Activated CD4-positive, alpha-beta T cell treated with anti-CD3 and anti-CD28 coated beads, Interleukin-10, Interleukin-2, amounts not matched to agents 100 ng/mL and 50 ng/mL, durations not matched to agents 16 hours and 8 hours (primary cell): ENCODE data around the gene ADORA1.

Experiments used
- DNase-seq: peaks from one replicate; pipeline ENCODE4 v3.0.0-alpha.2; 2020

The ADORA1 gene

GRCh38 chr1:203196371-203196770 is 68.8 kb downstream of the ADORA1 start:
- no peak for DNase-seq

GRCh38 chr1:203197625-203198024 is 70.1 kb downstream of the ADORA1 start:
- no peak for DNase-seq

GRCh38 chr1:203199002-203199401 is 71.5 kb downstream of the ADORA1 start:
- no peak for DNase-seq

- DNase-seq = no peak
These were observed 71.9 kb downstream of the ADORA1 start for GRCh38 chr1:203199481-203199815.

- DNase-seq = no peak
These were observed 72.5 kb downstream of the ADORA1 start for GRCh38 chr1:203199816-203200571.

GRCh38 chr1:203200916-203201315 is 73.4 kb downstream of the ADORA1 start:
- no peak for DNase-seq

- no peak for DNase-seq
These were observed 74.1 kb downstream of the ADORA1 start for GRCh38 chr1:203201516-203202205.

- DNase-seq = no peak
These were observed 75.1 kb downstream of the ADORA1 start for GRCh38 chr1:203202431-203203245.

- no peak for DNase-seq
These were observed 77.2 kb downstream of the ADORA1 start for GRCh38 chr1:203204756-203205155.

- DNase-seq = no peak
These were observed 78.7 kb downstream of the ADORA1 start for GRCh38 chr1:203206129-203206687.

GRCh38 chr1:203207751-203208150 is 80.2 kb downstream of the ADORA1 start:
- no peak for DNase-seq

GRCh38 chr1:203208181-203208580 is 80.7 kb downstream of the ADORA1 start:
- DNase-seq = no peak

GRCh38 chr1:203210350-203210749 is 82.8 kb downstream of the ADORA1 start:
- DNase-seq = no peak

- no peak for DNase-seq
These were observed 83.5 kb downstream of the ADORA1 start for GRCh38 chr1:203210988-203211387.

- no peak for DNase-seq
These were observed 84.3 kb downstream of the ADORA1 start for GRCh38 chr1:203211812-203212211.

GRCh38 chr1:203213126-203213525 is 85.6 kb downstream of the ADORA1 start:
- DNase-seq = no peak

GRCh38 chr1:203214871-203215270 is 87.3 kb downstream of the ADORA1 start:
- no peak for DNase-seq

GRCh38 chr1:203215573-203215972 is 88.0 kb downstream of the ADORA1 start:
- no peak for DNase-seq

- DNase-seq = peak; percentile 69
These were observed 89.0 kb downstream of the ADORA1 start for GRCh38 chr1:203216274-203217138.
